Measurements from ENCODE around the gene SLC4A4.

The SLC4A4 gene

DNA sequence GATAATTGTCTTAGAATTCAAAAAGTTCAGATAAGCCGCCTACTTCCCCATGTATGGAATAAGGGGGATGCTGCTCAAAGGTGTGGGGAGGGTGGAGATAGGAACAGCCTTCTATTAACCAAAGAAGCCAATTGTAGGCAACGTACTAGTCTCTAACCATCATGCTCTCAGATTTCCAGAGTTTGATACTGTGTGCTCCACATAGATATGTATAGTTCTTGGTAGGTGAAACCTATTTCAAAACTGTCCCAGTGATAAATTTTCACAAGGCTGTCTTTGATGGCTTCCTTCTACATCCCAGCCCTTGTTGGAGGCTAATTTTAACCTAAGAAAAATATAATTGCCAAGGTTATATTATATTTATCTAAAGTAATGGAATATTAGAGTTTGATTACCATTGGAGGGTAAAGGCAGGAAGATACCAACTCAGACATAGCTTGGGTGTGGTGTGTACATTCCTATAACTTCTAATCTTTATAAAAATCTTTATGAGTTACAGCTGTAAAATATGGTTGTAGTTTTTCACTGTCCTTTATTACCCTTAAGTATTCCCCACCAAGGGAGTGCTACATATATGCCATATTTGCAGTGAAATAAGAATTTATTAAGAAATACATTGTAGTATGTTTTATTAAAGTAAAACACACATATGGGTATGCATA, 87.7 kb downstream of the SLC4A4 start:
- no peak for DNase-seq

DNA sequence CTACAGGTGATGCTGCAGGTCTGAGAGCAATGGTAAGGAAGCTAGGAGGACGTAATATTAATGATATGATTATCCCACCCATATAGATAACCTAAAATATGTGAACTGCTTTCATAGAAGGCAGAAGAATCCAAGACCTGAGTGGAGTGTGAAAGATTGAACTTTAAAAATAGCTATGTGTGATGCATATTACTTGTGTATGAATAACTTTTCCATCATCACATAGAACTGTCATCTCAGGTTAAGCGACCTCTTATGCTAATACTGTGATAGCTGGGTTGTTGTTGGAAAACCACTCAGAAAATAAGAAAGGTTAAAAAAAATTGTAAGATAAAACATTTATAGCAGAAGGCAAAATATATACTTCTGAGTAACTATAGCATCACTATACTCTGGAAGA, 90.3 kb downstream of the SLC4A4 start:
- no peak for DNase-seq

DNA sequence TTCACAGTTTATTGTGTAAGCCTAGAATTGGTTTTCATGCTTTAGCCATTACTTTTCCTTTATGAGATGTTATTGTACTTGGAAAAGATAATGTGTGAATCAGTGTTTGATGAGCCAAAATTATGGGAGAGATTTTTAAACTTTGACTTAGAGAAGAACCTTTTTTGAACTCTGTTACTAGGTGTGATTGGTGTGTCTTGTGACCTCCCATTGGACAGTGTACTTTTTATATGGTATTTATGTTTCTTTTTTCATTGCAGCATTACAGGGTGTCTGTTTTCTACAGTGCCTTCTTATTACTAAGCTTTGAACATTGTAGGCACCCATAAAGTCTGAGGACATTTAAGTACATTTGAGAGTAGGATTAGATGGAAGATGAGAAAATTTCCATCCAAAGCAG, 91.1 kb downstream of the SLC4A4 start:
- DNase-seq, result no peak

DNA sequence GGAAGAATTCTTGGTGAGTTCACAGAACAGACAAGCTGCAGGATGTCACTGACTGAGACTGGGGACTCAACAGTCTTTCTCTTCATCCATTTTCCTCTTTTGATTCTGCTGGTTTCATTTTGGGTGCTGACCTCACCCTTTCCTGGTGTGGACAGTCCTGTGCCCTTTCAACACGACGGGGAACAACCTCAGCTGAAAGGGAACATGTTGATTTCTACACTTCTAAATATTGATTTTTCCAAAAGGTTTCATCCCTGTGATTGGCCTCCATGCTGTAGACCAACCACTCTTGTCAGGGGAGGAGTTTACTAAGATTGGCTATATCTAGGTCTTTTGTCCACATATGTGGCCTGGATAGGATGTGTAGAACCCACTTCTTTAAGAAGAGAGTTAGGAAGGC, 91.8 kb downstream of the SLC4A4 start:
- DNase-seq, result no peak

DNA sequence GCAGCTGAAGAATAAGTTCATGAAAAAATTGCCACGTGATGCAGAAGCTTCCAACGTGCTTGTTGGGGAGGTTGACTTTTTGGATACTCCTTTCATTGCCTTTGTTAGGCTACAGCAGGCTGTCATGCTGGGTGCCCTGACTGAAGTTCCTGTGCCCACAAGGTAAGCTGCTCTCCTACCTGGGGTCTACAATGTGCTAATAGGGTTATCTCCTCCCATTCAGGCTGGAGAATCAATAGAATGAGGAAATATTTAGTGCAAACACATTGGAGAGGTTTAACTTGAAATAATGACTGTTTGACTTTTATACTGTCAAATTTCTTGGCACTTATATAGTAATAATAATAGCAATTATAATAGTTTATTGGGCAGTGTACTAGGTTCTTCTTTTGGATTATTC, 101.8 kb downstream of the SLC4A4 start:
- DNase-seq, result no peak

DNA sequence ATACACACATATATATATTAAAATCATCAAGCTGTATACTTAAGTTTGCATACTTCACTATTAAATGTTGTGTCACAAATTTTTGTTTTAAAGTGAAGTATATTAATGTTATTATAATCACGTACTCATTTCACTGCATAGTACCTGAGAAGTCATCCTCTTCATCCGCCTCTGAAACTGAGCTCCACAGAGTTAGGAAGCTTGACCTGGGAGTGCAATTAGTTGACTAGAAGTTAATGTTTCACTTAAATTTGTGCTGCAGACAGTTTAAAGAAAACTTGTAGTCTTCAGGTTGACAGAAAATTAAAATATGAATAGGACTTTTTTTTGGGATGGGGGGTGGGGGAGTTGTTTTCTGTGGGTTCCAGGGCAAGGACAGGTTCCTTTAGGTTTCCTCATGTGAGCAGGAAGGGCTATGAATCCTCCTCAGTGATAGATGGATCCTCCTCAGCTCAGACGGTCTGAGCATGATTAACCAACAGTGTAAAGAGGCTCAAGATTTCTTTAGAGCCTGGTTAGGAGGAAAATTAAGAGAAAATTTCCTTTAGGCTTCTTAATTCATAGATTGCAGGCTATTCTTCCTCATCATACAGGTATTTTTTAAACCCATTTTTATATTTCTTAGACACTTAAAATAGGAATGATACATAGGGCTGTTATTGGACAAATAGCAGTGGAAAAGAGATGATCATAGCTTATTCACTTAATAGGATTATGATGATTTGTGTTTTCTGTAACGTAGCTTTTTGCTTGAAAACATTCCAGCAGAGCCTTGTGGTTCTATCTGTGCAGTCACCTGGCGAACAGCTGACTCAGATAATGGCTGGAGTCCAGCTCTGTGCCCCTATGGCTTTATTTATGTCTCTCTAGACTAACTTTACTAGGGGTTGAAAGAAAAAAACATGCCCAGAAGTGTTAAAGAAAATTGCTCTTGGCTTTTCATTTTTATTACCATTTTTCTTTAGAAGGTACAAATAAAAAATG, 102.7 kb downstream of the SLC4A4 start:
- DNase-seq, result no peak

DNA sequence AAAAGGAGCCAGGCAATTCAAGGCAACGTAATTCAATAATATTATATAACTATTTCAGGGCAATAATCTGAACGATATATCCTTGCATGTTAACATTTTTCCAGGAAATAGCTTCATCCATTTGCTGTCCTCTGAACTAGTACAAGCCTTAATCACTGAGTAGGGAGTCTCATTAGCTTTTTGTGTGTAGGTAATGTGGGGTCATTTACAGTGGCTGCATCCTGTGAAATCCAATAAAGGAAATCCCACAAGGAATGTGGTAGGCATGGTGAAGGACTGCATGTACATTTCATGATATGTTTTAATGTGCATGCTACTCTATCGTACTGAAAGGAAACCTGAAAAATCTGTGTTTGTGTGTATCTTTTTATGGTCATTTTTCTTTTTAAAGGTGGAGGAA, 103.5 kb downstream of the SLC4A4 start:
- no peak for DNase-seq

DNA sequence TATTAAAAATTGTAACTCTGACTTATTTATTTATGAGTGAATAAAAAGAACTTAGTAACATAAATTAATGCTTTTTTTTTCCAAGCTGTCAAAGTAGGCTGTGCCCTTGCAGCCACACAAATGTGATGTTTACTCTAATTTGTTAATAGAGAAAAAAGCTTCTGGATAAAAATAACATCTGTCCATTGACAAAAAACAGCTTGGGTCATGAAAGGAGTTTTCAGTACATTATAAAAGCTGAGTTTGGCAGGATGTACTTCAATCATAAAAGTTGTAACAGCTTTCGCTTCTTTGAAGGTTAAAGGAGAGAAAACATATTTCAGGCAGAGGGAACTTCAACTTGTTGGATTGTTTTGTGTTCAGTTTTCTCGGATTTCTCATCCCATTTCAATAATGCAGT, 105.6 kb downstream of the SLC4A4 start:
- no peak for DNase-seq

DNA sequence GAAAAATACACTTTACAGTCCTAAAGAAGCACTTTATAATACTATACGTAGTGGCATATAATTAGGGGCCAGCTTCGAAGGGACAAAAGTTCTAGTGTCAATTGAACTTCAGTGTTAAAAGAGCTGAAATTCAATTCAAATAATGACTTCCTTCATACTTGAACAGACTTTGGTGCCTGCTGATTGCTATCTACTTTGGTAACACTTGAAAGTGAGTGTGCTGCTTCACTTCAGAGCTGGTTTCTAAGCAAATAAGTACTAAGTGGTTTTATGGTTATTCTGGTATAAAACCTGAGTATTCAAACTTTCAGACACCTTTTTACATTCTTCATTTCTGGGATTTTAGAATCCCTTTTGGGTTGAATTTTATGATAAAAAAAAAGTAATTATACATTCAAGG, 107.0 kb downstream of the SLC4A4 start:
- no peak for DNase-seq

DNA sequence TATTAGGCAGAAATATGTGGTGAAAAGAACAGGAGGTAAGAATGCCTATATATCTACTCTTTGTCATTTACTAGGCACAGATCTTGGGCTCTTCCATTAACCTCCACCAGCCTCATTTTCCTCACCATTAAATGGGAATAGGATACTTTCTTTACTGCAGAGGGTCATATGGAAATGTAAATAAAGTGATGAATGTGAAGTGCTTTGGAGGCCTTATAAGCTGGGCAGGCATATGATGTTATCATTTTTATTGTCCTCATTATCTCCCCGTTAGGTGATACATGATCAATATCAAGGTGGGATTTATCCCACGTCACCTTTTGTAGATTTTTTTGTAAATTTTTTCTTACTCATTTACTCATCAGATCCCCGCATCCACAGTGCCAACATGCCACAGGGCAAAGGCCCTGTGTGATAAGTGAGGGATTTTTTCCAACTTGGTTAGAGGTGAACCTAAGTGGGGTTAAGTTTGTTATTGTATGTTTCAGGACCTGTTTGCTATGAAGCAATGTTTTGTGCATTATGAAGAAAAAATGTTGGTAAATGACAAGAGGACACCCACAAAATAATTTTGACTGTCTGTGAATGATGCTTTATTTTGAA, 107.8 kb downstream of the SLC4A4 start:
- no peak for DNase-seq

DNA sequence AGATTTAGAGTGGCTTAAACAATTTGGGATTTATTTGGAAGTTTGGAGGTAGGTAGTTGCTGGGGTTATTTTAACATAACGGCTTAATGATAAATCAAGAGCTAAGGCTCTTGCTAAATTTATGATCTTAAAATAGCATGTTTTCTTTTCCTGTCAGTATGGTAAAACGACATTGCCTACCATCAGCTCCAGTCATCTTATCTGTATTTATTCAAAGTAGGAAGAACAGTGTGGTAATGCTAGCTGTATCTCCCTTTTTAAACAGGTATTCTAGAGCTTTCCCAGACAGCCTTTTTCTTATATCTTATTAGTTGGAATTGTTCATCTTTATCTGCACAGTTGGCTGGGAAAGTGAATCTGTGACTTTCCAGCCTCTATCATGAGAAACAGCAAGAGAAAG, 110.2 kb downstream of the SLC4A4 start:
- no peak for DNase-seq

DNA sequence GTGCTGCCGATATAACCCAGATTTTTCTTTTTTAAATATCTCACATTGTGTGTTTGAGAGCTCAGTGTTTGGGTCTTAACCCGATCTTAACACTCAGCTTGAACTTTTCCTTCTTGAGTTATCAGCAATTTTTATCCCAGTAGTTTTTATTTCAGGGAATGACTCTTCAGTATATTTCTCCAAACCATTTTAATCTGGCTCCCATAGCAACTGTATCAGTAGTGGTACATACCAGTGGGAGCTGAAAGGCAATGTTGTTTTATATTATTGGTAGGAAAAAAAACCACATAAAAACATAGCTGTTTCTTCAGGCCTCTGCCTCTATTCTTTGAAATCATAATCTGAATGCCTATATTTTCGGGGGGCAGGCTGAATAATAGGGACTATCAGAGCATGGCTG, 111.1 kb downstream of the SLC4A4 start:
- DNase-seq, result no peak

DNA sequence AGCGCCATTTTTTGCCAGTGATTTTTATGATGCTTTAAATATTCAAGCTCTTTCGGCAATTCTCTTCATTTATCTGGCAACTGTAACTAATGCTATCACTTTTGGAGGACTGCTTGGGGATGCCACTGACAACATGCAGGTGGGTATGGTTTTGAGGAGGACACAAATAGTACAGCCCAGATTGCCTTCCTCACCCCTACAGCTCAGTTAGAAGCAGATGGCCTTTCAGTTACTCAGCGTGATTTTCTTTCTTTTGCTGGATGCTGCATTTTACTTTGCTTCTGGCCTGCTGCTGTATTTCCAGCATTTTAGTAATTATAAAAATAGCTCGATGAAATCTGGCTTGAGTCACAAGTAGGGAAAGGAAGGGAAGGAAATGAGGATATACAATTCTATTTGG, 114.7 kb downstream of the SLC4A4 start:
- DNase-seq, result no peak

DNA sequence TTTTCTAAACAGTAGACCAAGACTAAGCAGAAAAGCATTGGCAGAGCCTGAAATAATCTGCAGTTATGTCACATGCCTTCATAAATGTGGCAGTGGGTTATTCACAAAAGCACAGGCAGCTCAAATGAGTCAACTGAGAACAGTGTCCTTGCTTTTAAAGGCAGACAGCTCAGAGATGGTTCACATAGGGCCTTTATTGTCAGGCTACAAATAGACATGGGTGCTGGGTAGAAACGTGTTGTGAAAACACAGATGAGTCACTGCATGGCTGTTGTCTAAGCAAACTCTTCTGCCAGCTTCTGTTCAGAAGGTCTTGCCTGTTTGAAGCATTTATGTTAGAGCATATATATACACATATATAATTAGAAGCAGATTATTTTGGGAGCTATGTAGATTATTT, 118.0 kb downstream of the SLC4A4 start:
- no peak for DNase-seq

DNA sequence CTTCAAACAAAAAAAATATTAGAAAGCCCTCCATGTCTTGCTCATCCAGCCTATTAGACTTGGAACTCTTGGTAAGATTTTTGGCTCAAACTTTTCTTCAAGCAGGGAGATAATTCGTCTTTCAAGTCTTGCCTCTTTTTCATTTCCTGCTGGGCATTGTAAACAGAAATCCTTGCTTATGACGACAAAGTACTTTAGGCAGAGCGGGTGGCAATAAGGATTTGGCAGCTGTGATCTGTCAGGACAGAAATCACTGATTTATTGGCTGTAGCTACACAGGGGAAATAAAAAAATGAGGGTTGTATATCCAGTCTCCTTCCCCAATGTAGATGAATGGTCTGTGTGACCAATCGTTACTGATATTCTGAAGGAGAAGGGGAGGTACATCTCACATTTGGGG, 121.6 kb downstream of the SLC4A4 start:
- no peak for DNase-seq

DNA sequence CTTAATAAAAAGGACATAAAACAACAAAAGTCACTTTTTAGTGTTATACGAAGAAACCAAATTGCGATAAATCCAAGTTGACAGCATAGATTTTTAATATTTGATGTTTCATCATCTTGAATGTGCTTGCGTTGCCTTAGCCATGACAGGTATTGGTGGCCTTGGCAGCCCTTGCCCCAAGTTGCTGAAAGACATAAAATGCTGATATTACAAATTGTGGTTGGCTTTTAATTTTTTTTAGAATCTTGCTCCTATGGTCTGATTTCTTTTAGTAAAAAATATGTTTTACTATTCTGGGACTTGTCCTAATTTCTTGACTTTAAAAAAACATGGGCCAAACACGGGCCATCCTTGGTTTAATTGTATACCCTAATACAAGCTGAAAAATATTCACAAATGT, 122.6 kb downstream of the SLC4A4 start:
- no peak for DNase-seq

DNA sequence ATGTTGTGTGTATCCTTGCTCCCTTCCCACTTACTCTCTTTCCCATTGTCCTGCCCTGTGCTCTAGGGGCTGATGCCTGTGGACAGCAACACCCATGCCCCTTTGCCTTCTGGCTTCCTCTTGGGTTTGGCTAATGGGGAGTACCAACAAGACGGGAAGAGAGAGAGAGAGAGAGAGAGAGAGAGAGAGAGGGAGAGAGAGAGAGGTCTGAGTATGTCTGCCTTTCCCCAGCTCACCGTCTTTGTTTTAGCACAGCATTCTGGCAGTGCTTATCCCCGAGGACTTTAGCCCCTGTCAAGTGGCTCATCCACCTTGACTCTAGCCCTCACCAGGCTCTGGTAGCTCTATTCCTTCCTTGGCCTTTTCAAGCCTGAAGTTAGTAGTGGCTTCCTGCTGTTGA, 128.0 kb downstream of the SLC4A4 start:
- no peak for DNase-seq

DNA sequence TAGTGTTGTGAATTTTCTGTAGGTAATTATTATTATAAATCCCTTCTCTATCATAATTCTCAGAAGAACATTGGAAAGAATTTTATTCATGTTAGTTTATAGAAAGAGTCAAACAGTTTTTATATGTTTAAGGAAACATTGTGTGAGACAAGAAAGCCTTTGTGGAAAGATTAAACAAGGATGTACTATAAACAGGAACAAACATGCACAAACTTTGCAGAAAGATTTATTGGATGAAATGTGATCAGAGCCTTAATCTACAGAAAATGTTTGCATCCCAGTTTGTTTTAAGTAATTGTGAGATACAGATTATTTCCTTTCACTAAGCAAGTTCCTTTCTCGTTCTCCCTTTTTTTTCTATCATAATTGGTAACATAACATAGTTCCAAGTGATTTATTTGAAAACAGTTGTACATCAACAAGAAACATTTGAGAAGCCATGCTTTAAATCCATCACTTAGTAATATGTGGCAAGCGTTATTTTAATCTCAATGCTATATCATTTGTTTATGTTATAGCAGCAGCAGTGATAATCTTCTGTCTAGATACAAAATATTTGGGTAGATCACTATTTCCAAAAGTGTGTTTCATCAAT, 129.4 kb downstream of the SLC4A4 start:
- DNase-seq, result no peak

DNA sequence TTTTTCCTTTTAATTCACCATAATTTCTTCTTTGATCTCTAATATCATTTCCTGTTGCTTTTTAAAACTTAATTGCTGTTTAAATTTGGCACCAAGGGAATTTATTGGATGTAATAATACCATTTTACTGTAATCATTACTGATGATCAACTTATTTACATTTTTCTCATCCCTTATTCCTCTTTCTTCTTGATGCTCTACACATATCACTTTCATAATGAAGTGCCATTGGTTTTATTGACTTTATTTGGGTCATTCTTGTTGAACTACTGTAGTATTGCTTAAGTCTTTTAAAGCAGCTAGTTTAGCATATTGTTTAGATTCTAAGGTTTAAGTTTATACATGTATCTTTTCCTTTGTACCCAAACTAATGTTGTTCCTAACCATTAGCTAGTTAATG, 130.7 kb downstream of the SLC4A4 start:
- no peak for DNase-seq

DNA sequence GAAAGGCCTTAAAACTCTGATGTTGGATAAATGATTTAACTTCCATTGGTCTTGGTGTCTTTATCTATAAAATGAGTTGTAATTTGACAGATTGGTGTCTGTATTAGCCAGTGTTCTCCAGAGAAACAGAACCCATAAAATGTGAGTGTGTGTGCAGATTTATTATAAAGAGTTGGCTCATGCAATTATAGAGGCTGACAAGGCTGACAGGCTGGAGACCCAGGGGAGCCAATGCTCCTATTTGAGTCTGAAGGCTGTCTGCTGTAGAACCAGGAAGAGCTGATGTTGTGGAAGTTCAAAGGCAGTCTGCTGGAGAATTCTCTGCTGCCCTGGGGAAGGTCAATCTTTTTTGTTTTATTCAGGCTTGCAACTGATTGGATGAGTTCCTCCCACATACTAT, 131.7 kb downstream of the SLC4A4 start:
- no peak for DNase-seq

DNA sequence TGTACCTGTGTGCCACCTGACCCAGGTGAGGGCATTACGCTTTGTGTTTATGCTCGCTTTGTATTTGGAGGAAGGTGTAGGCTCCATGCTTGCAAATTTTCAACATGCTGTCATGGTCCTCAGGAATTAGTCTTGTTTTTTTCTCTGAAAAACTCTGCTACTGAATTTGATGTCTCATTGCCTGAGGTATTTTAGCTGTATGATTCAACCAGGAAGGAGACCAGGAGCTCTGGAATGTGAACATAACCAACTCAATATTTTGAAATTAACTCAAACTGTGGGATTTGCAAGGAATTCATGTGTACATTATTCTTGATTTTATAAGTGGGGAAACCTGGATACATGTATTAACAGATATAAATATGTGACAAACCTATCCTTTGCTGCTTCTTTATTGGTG, 134.1 kb downstream of the SLC4A4 start:
- DNase-seq, result no peak

DNA sequence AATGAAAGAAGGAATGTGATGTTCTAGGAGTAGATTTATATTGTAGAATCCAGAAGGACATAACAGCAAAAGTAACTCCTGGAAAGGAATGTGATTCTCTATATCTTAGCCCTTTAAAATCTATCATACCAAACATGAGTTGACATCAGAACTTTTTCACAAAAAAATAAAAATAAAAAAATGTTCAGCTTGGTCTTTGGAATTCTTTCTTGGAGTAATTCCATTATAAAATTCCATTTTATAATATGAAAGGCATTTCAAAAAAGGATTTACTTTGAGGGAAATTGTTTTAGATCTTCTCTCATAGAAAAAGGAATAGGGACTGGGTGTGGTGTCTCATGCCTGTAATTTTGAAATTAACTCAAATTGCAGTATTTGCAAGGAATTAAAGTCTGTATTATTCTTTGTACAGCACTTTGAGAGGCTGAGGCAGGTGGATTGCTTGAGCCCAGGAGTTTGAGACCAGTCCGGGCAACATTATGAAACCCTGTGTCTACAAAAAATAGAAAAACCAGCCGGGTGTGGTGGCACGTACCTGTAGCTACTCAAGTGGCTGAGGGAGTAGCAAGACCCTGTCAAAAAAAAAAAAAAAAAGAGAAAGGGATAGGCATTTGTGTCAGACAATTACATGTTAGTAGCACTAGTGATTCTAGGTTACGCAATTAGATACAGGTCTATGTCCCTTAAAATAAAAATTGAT, 134.9 kb downstream of the SLC4A4 start:
- DNase-seq, result no peak

DNA sequence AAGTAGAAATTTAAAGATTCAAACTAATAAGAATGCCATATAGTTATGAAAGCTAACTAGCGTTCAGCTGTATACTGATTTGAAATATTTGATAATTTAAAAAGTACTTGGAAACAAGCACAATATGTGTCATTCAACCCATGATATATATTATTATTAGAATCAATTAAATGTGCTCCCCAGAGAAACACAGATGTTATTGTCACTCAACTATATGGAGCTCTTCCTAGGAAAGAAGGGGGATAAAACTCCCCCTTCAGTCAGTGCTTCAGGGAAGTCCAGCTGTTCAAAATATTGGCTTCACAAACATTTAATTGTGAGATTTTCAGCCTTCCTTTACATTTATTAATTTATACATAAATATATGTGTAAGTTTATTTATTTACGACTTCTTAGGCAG, 135.9 kb downstream of the SLC4A4 start:
- DNase-seq, result no peak

All from activated CD4-positive, alpha-beta T cell treated with anti-CD3 and anti-CD28 coated beads, Interleukin-2, amount 50 U/mL, for 48 hours (primary cell).